Activated naive CD8-positive, alpha-beta T cell treated with anti-CD3 and anti-CD28 coated beads, Interleukin-2, amount 50 U/mL, for 16 hours (primary cell): ENCODE measurements around the gene TFB2M.

ENCODE experiments used
- DNase-seq: peaks from one replicate; pipeline ENCODE4 v3.0.0-alpha.2; 2020; ENCODE audit warnings: low read depth, low spot score

The TFB2M gene

GRCh38 chr1:246552110-246552509, 14.0 kb downstream of the TFB2M start:
- DNase-seq = no peak

- no peak for DNase-seq
Measured at GRCh38 chr1:246550402-246550801, 15.7 kb downstream of the TFB2M start.

GRCh38 chr1:246549665-246550064, 16.4 kb downstream of the TFB2M start:
- no peak for DNase-seq

- DNase-seq = no peak
Measured at GRCh38 chr1:246544001-246544400, 22.1 kb downstream of the TFB2M start.

- DNase-seq = no peak
Measured at GRCh38 chr1:246540738-246541491, 25.1 kb downstream of the TFB2M start.

- DNase-seq = no peak
Measured at GRCh38 chr1:246537887-246538286, 28.2 kb downstream of the TFB2M start.

GRCh38 chr1:246537441-246537840, 28.6 kb downstream of the TFB2M start:
- DNase-seq = no peak

- DNase-seq = no peak
Measured at GRCh38 chr1:246534114-246534513, 31.9 kb downstream of the TFB2M start.

GRCh38 chr1:246533371-246533905, 32.6 kb downstream of the TFB2M start:
- no peak for DNase-seq

- DNase-seq = no peak
Measured at GRCh38 chr1:246532519-246532918, 33.5 kb downstream of the TFB2M start.

GRCh38 chr1:246530482-246530881, 35.6 kb downstream of the TFB2M start:
- DNase-seq = no peak

- no peak for DNase-seq
Measured at GRCh38 chr1:246528933-246529731, 36.9 kb downstream of the TFB2M start.

GRCh38 chr1:246527402-246528088, 38.5 kb downstream of the TFB2M start:
- no peak for DNase-seq

- no peak for DNase-seq
Measured at GRCh38 chr1:246526915-246527314, 39.1 kb downstream of the TFB2M start.

- DNase-seq = no peak
Measured at GRCh38 chr1:246526380-246526779, 39.7 kb downstream of the TFB2M start.

- no peak for DNase-seq
Measured at GRCh38 chr1:246519514-246519913, 46.5 kb downstream of the TFB2M start.

- DNase-seq = no peak
Measured at GRCh38 chr1:246518456-246519205, 47.4 kb downstream of the TFB2M start.

GRCh38 chr1:246517391-246517790, 48.7 kb downstream of the TFB2M start:
- no peak for DNase-seq

- no peak for DNase-seq
Measured at GRCh38 chr1:246516126-246516525, 49.9 kb downstream of the TFB2M start.

GRCh38 chr1:246515390-246516005, 50.6 kb downstream of the TFB2M start:
- no peak for DNase-seq
